Measurements from ENCODE around the gene C2CD2. TPM values are rescaled to one million over a fixed set of nuclear protein-coding genes. Genes with fewer than 3 reads are reported as not detected.
"Not testable (repeated sequence)": the region's sequence is repeated elsewhere in the genome, so short reads cannot be mapped to it uniquely, and the experiment has no call there.

Gene C2CD2
- total and polyA plus RNA-seq, 2 of the 4 experiments (the other 2 are of a cell fraction) = 15.6 to 25.3 TPM

DNA sequence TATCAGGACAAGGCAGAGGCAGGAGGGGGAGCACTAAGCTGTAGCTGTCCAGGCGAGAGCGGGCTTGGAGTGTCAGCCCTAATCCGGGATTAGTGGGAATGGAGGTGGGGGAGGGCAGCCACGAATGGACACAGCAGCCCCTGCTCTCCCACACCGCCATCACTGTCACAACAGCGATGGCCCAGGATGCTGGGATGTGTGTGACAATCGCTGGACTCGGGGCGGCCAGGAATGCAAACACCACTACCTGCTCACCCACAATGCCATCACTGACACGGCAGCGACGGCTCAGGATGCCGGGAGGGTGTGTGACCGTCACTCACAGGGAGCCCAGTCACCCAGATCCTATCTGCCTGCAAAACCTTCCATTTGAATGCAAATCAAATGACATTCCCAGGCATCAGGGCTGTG, 2.9 kb downstream of the C2CD2 start:
- no TSS peak for BruUV-seq (replicated peaks)
- Histone ChIP-seq H3K27me3 (ENCODE audit: control insufficient read depth, insufficient read depth, low read length) (no peaks in the 10 kb centered on the region), H4K91ac (ENCODE audit: insufficient read depth, low read depth, low read length) (no peak overlapping the region), H3K9me1 (ENCODE audit: insufficient read depth, low read length) (peaks cover 36% of the 10 kb centered on the region), H3K79me1 (ENCODE audit: low read depth in 1 of 2, low read length in 2 of 2) (peaks cover 46 to 76% of the 10 kb centered on the region in 2 experiments), H3K9ac (ENCODE audit: low read depth, low read length) (no peak overlapping the region), H3K56ac (ENCODE audit: extremely low read depth, insufficient read depth, low read length) (no peak overlapping the region), H2AK9ac (replicated peaks; ENCODE audit: low read depth, low read length, poor library complexity) (no peak overlapping the region), H3K36me3 (ENCODE audit: control insufficient read depth, insufficient read depth, low read length) (peaks cover 5% of the 10 kb centered on the region; the same call in 1 of the 2 replicates), H3K4ac (ENCODE audit: low read depth, low read length) (no peak overlapping the region), H3K4me1 (ENCODE audit: control insufficient read depth, insufficient read depth, low read length) (peaks cover 26% of the 10 kb centered on the region), H2AFZ (replicated peaks; ENCODE audit: low read length, poor library complexity) (no peak overlapping the region), H2BK5ac (ENCODE audit: low read depth, low read length, poor library complexity, severe bottlenecking) (no peak overlapping the region), H2AK5ac (ENCODE audit: low read depth, low read length) (no peak overlapping the region), H3K18ac (ENCODE audit: low read depth, low read length) (no peak overlapping the region), H4K8ac (ENCODE audit: low read depth in 2 of 2, low read length in 2 of 2) (no peak overlapping the region), H4K20me1 (ENCODE audit: insufficient read depth, low read length) (peaks cover 42% of the 10 kb centered on the region), H2BK15ac (ENCODE audit: low read depth, low read length) (no peak overlapping the region), H2BK120ac (ENCODE audit: low read depth, low read length) (no peak overlapping the region), H3K23ac (ENCODE audit: low read depth, low read length) (0 out of 2 replicates have a peak overlapping the region, but pooled peaks have one; percentile 24), H3K14ac (replicated peaks; ENCODE audit: low read depth, low read length) (no peak overlapping the region), H3K27ac (ENCODE audit: insufficient read depth, low read length) (no peak overlapping the region), H2BK20ac (ENCODE audit: low read depth, low read length) (no peak overlapping the region), H3K4me3 (ENCODE audit: insufficient read depth, low read depth, low read length) (no peak overlapping the region), H4K5ac (ENCODE audit: low read depth, low read length) (no peak overlapping the region), H3K9me3 (ENCODE audit: control insufficient read depth, insufficient read depth, low read length) (no peaks in the 10 kb centered on the region), H3K4me2 (ENCODE audit: low read depth, low read length) (no peak overlapping the region)
- CTCF ChIA-PET = interaction anchor here (1.0 kb wide), 1 partner anchor 27 kb away, joined by 4 read pairs; no protein-coding TSS in a partner anchor
- intact Hi-C loops (cut with micrococcal nuclease) (loop anchor here (5.0 kb wide), 1 partner anchor 146 kb away; no protein-coding TSS in a partner anchor), dilution Hi-C loops (cut with HindIII; ENCODE audit: low sequenced_read_pairs, unreplicated experiment) (no loop called here), in situ Hi-C loops (cut with MboI; ENCODE audit: low sequenced_read_pairs) (no loop called here)
- no peak for DNase-seq
- TF ChIP-seq, protein P1, sequence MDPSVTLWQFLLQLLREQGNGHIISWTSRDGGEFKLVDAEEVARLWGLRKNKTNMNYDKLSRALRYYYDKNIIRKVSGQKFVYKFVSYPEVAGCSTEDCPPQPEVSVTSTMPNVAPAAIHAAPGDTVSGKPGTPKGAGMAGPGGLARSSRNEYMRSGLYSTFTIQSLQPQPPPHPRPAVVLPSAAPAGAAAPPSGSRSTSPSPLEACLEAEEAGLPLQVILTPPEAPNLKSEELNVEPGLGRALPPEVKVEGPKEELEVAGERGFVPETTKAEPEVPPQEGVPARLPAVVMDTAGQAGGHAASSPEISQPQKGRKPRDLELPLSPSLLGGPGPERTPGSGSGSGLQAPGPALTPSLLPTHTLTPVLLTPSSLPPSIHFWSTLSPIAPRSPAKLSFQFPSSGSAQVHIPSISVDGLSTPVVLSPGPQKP (IDR thresholded peaks at IDR 0.05; ENCODE audit: borderline replicate concordance, low read depth, low read length) = no peak
- POLR2A ChIA-PET (ENCODE audit: unreplicated experiment) = no interaction called here
- 75% methylated on average over 4 of the region's 14 CpGs; no CpG with 5 or more reads in 1 of the 2 experiments for WGBS, 2 experiments (ENCODE audit: extremely low coverage in 2 of 2, insufficient read length in 1 of 2)
- ATAC-seq (ENCODE audit: low read depth) = no peak

- H4K5ac ChIP-seq (ENCODE audit: low read depth, low read length); H3K4me3 ChIP-seq (ENCODE audit: insufficient read depth, low read depth, low read length); H2BK5ac ChIP-seq (ENCODE audit: low read depth, low read length, poor library complexity, severe bottlenecking); CTCF ChIA-PET; H3K36me3 ChIP-seq (ENCODE audit: control insufficient read depth, insufficient read depth, low read length); H3K27ac ChIP-seq (ENCODE audit: insufficient read depth, low read length); H2BK15ac ChIP-seq (ENCODE audit: low read depth, low read length); H3K14ac ChIP-seq (replicated peaks; ENCODE audit: low read depth, low read length); H2AK5ac ChIP-seq (ENCODE audit: low read depth, low read length); POLR2A ChIA-PET (ENCODE audit: unreplicated experiment); H3K56ac ChIP-seq (ENCODE audit: extremely low read depth, insufficient read depth, low read length); H3K18ac ChIP-seq (ENCODE audit: low read depth, low read length); H2BK20ac ChIP-seq (ENCODE audit: low read depth, low read length); H3K27me3 ChIP-seq (ENCODE audit: control insufficient read depth, insufficient read depth, low read length); ATAC-seq (ENCODE audit: low read depth); DNase-seq; H3K4ac ChIP-seq (ENCODE audit: low read depth, low read length); BruUV-seq (replicated peaks); H4K8ac ChIP-seq (ENCODE audit: low read depth in 2 of 2, low read length in 2 of 2); H2BK120ac ChIP-seq (ENCODE audit: low read depth, low read length); H3K4me2 ChIP-seq (ENCODE audit: low read depth, low read length); H4K91ac ChIP-seq (ENCODE audit: insufficient read depth, low read depth, low read length); H2AK9ac ChIP-seq (replicated peaks; ENCODE audit: low read depth, low read length, poor library complexity); dilution Hi-C loops (cut with HindIII; ENCODE audit: low sequenced_read_pairs, unreplicated experiment); H2AFZ ChIP-seq (replicated peaks; ENCODE audit: low read length, poor library complexity); H3K23ac ChIP-seq (ENCODE audit: low read depth, low read length); H3K9me3 ChIP-seq (ENCODE audit: control insufficient read depth, insufficient read depth, low read length); H3K9ac ChIP-seq (ENCODE audit: low read depth, low read length): not testable (repeated sequence)
- Histone ChIP-seq H3K4me1 (ENCODE audit: control insufficient read depth, insufficient read depth, low read length) (peaks cover 26% of the 10 kb centered on the region), H3K79me1 (ENCODE audit: low read depth in 1 of 2, low read length in 2 of 2) (peaks cover 58 to 79% of the 10 kb centered on the region in 2 experiments), H4K20me1 (ENCODE audit: insufficient read depth, low read length) (peaks cover 47% of the 10 kb centered on the region), H3K9me1 (ENCODE audit: insufficient read depth, low read length) (peaks cover 30% of the 10 kb centered on the region)
- WGBS, 2 experiments (ENCODE audit: extremely low coverage in 2 of 2, insufficient read length in 1 of 2) = no CpG with 5 or more reads among the region's 3 CpGs
- intact Hi-C loops (cut with micrococcal nuclease) (loop anchor here (5.0 kb wide), 1 partner anchor 148 kb away; no protein-coding TSS in a partner anchor), in situ Hi-C loops (cut with MboI; ENCODE audit: low sequenced_read_pairs) (loop anchor here (5.0 kb wide), 1 partner anchor 168 kb away; no protein-coding TSS in a partner anchor)
Measured at GRCh38 chr21:41949631-41950030, 4.2 kb downstream of the C2CD2 start.
